Measurements from ENCODE around the gene S1PR2. TPM values are rescaled to one million over a fixed set of nuclear protein-coding genes. Genes with fewer than 3 reads are reported as not detected.

S1PR2 gene
- total RNA-seq, 1 donor from 2014 or later, result 12.5 TPM

- Mint-ChIP-seq H3K4me1 (ENCODE audit: low read depth, unreplicated experiment) (peaks cover 3% of the 10 kb centered on the region), H3K9me3 (ENCODE audit: unreplicated experiment) (no peaks in the 10 kb centered on the region), H3K27me3 (ENCODE audit: unreplicated experiment) (peaks cover 2% of the 10 kb centered on the region), H3K27ac (ENCODE audit: unreplicated experiment) (no peak overlapping the region), H3K4me3 (ENCODE audit: unreplicated experiment) (peak overlapping the region; percentile 84), H3K36me3 (ENCODE audit: unreplicated experiment) (no peaks in the 10 kb centered on the region)
- DNase-seq, result no peak
- no peak for TF ChIP-seq CTCF (IDR thresholded peaks at IDR 0.05; ENCODE audit: partially characterized antibody, unreplicated experiment)
These were observed 36.0 kb downstream of the S1PR2 start for GRCh38 chr19:10195199-10195519.

GRCh38 chr19:10194500-10195198 lies 36.5 kb downstream of the S1PR2 start, which contains the start of gene DNMT1:
DNMT1 (minus strand) TSS chr19:10194953; CDS start chr19:10194899, 54 bp downstream.
- Mint-ChIP-seq H3K36me3 (ENCODE audit: unreplicated experiment) (no peaks in the 10 kb centered on the region), H3K4me1 (ENCODE audit: low read depth, unreplicated experiment) (peaks cover 3% of the 10 kb centered on the region), H3K27ac (ENCODE audit: unreplicated experiment) (peak within 1 kb of the TSS; percentile 67), H3K9me3 (ENCODE audit: unreplicated experiment) (peaks cover 1% of the 10 kb centered on the region), H3K4me3 (ENCODE audit: unreplicated experiment) (peak within 1 kb of the TSS; percentile 96), H3K27me3 (ENCODE audit: unreplicated experiment) (peaks cover 2% of the 10 kb centered on the region)
- peak; percentile 98 for DNase-seq
- no peak for TF ChIP-seq CTCF (IDR thresholded peaks at IDR 0.05; ENCODE audit: partially characterized antibody, unreplicated experiment)

GRCh38 chr19:10193790-10194499 lies 37.2 kb downstream of the S1PR2 start:
- H3K27ac Mint-ChIP-seq (ENCODE audit: unreplicated experiment), result peak overlapping the region; percentile 67
- TF ChIP-seq CTCF (IDR thresholded peaks at IDR 0.05; ENCODE audit: partially characterized antibody, unreplicated experiment), result no peak
- peak; percentile 66 for DNase-seq
- H3K4me3 Mint-ChIP-seq (ENCODE audit: unreplicated experiment), result peak overlapping the region; percentile 96
- no peaks in the 10 kb centered on the region for H3K36me3 Mint-ChIP-seq (ENCODE audit: unreplicated experiment)
- H3K9me3 Mint-ChIP-seq (ENCODE audit: unreplicated experiment), result peaks cover 1% of the 10 kb centered on the region
- peaks cover 3% of the 10 kb centered on the region for H3K4me1 Mint-ChIP-seq (ENCODE audit: low read depth, unreplicated experiment)
- H3K27me3 Mint-ChIP-seq (ENCODE audit: unreplicated experiment), result peaks cover 2% of the 10 kb centered on the region

- DNase-seq, result no peak
- peaks cover 3% of the 10 kb centered on the region for H3K4me1 Mint-ChIP-seq (ENCODE audit: low read depth, unreplicated experiment)
- H3K36me3 Mint-ChIP-seq (ENCODE audit: unreplicated experiment), result no peaks in the 10 kb centered on the region
- peak overlapping the region; percentile 25 for H3K4me3 Mint-ChIP-seq (ENCODE audit: unreplicated experiment)
- no peak for TF ChIP-seq CTCF (IDR thresholded peaks at IDR 0.05; ENCODE audit: partially characterized antibody, unreplicated experiment)
- peaks cover 2% of the 10 kb centered on the region for H3K27me3 Mint-ChIP-seq (ENCODE audit: unreplicated experiment)
- peaks cover 1% of the 10 kb centered on the region for H3K9me3 Mint-ChIP-seq (ENCODE audit: unreplicated experiment)
- no peak overlapping the region for H3K27ac Mint-ChIP-seq (ENCODE audit: unreplicated experiment)
These were observed 38.2 kb downstream of the S1PR2 start for GRCh38 chr19:10192922-10193321.

- DNase-seq, result no peak
- peaks cover 1% of the 10 kb centered on the region for H3K9me3 Mint-ChIP-seq (ENCODE audit: unreplicated experiment)
- no peak overlapping the region for H3K4me3 Mint-ChIP-seq (ENCODE audit: unreplicated experiment)
- H3K36me3 Mint-ChIP-seq (ENCODE audit: unreplicated experiment), result no peaks in the 10 kb centered on the region
- peaks cover 3% of the 10 kb centered on the region for H3K4me1 Mint-ChIP-seq (ENCODE audit: low read depth, unreplicated experiment)
- TF ChIP-seq CTCF (IDR thresholded peaks at IDR 0.05; ENCODE audit: partially characterized antibody, unreplicated experiment), result no peak
- H3K27me3 Mint-ChIP-seq (ENCODE audit: unreplicated experiment), result peaks cover 2% of the 10 kb centered on the region
- no peak overlapping the region for H3K27ac Mint-ChIP-seq (ENCODE audit: unreplicated experiment)
These were observed 39.8 kb downstream of the S1PR2 start for GRCh38 chr19:10191347-10191746.

Measured in glutamatergic neuron (in vitro differentiated cells).